HCT116 (cell line): ENCODE data around the gene MTHFSD. TPM values are rescaled to one million over a fixed set of nuclear protein-coding genes. Genes with fewer than 3 reads are reported as not detected.

Experiments used
- ATAC-seq: fragments of 200-7000 bp; cut with Tn5 transposase; 2 replicates; pipeline ENCODE4 v1.9.1; 2020; ENCODE audit warnings: mild to moderate bottlenecking, moderate library complexity
- BruUV-seq: library from RNA; stranded (reverse); fragments of 400-500 nt; replicated peaks from 2 replicates; lab custom pipeline; 2021; lab: Mats Ljungman, UMichigan
- CTCF ChIA-PET: fragments of 300-600 bp; sonication (Branson Sonifier 250); formaldehyde crosslinking; loops from one replicate; lab custom pipeline; 2021; ENCODE audit warnings: antibody characterized with exemption; lab: Charles Lee
- POLR2A ChIA-PET: fragments of 300-600, 350-600 bp; sonication (Branson Sonifier 250); formaldehyde crosslinking; loops from one replicate; lab custom pipeline; 2021; ENCODE audit warnings: antibody characterized with exemption; lab: Charles Lee
- RAD21 ChIA-PET, 2 experiments: fragments of 300-600 bp; sonication (Branson Sonifier 250); formaldehyde crosslinking; loops; one replicate each; lab custom pipeline; 2023; ENCODE audit warnings: low total read pairs in 2 of 2; ENCODE audit not compliant: uncharacterized antibody in 2 of 2, unreplicated experiment in 2 of 2, low non-redundant PET in 1 of 2; lab: Charles Lee
- DNase-seq: peaks from one replicate; pipeline ENCODE4 v3.0.0-alpha.2; 2010; ENCODE audit warnings: low read depth, low spot score
- H2AFZ ChIP-seq: fragments of 200-600 bp; shearing (Covaris generic), sonication (generic); 2 replicates; pipeline ENCODE4 v1.6.1; 2017; ENCODE audit warnings: low read depth, mixed run types, mixed read lengths, antibody characterized with exemption, low read length; ENCODE audit not compliant: poor library complexity, severe bottlenecking
- H3K27ac ChIP-seq: 2 replicates; pipeline ENCODE4 v1.5.1; 2012; ENCODE audit warnings: low read depth, low read length
- H3K27me3 ChIP-seq: fragments of 200-600 bp; sonication (generic); 2 replicates; pipeline ENCODE4 v1.6.1; 2016; ENCODE audit warnings: mixed run types, low read length, mixed read lengths; ENCODE audit not compliant: insufficient read depth
- H3K36me3 ChIP-seq, 2 experiments: fragments of 200-500 bp in 1 of 2; fragments of 200-600 bp in 1 of 2; sonication (Bioruptor generic) in 1 of 2; sonication (generic) in 1 of 2; 2 replicates each; pipeline versions ENCODE4 v1.5.1 to v1.6.1; 2014 to 2016; ENCODE audit warnings: low read length in 2 of 2, inconsistent platforms in 1 of 2, mixed read lengths in 1 of 2, mixed run types in 1 of 2; ENCODE audit not compliant: insufficient read depth in 2 of 2, control insufficient read depth in 1 of 2
- H3K4me1 ChIP-seq, 2 experiments: fragments of 200-600 bp in 1 of 2; sonication (generic) in 1 of 2; 2 replicates each; pipeline versions ENCODE4 v1.5.1 to v1.6.1; 2012 to 2017; ENCODE audit warnings: low read length in 2 of 2, inconsistent platforms in 1 of 2, mild to moderate bottlenecking in 1 of 2, mixed read lengths in 1 of 2, mixed run types in 1 of 2, moderate library complexity in 1 of 2; ENCODE audit not compliant: insufficient read depth in 2 of 2, control insufficient read depth in 1 of 2
- H3K4me2 ChIP-seq: fragments of 200-600 bp; sonication (generic); 2 replicates; pipeline ENCODE4 v1.6.1; 2017; ENCODE audit warnings: mixed run types, low read length, mixed read lengths
- H3K4me3 ChIP-seq, 2 experiments: fragments of 200-600 bp in 1 of 2; sonication (generic) in 1 of 2; replicated peaks in 1 of 2; 2 replicates each; pipeline ENCODE4 v1.5.1; 2011 to 2016; ENCODE audit warnings: low read length in 2 of 2, control low read depth in 1 of 2, low read depth in 1 of 2, mild to moderate bottlenecking in 1 of 2, mixed read lengths in 1 of 2, mixed run types in 1 of 2
- H3K79me2 ChIP-seq: fragments of 200-600 bp; sonication (generic); 2 replicates; pipeline ENCODE4 v1.6.1; 2017; ENCODE audit warnings: mild to moderate bottlenecking, mixed run types, low read length, moderate library complexity, mixed read lengths; ENCODE audit not compliant: insufficient read depth
- H3K9ac ChIP-seq: fragments of 200-600 bp; sonication (generic); 2 replicates; pipeline ENCODE4 v1.6.1; 2016; ENCODE audit warnings: low read length, mixed read lengths
- H3K9me2 ChIP-seq: fragments of 200-600 bp; sonication (generic), shearing (Covaris generic); 2 replicates; pipeline ENCODE4 v1.6.1; 2017; ENCODE audit warnings: mixed run types, mild to moderate bottlenecking, moderate library complexity; ENCODE audit not compliant: insufficient read depth
- H3K9me3 ChIP-seq, 2 experiments: fragments of 200-500 bp in 1 of 2; fragments of 200-600 bp in 1 of 2; sonication (Bioruptor generic) in 1 of 2; sonication (generic) in 1 of 2; 2 replicates each; pipeline ENCODE4 v1.6.1; 2014 to 2017; ENCODE audit warnings: low read length in 2 of 2, mixed read lengths in 2 of 2, inconsistent platforms in 1 of 2, low read depth in 1 of 2, mild to moderate bottlenecking in 1 of 2, mixed run types in 1 of 2, moderate library complexity in 1 of 2; ENCODE audit not compliant: control insufficient read depth in 1 of 2, insufficient read depth in 1 of 2
- H4K20me1 ChIP-seq: fragments of 200-600 bp; sonication (generic), shearing (Covaris generic); 2 replicates; pipeline ENCODE4 v1.6.1; 2017; ENCODE audit warnings: mixed run types, mild to moderate bottlenecking, moderate library complexity; ENCODE audit not compliant: insufficient read depth
- EGR1 ChIP-seq: IDR thresholded peaks from 2 replicates; pipeline ENCODE4 v1.6.1; 2012; ENCODE audit warnings: low read depth
- REST ChIP-seq: IDR thresholded peaks from 2 replicates; pipeline ENCODE4 v1.6.1; 2012; ENCODE audit warnings: low read depth
- intact Hi-C: fragments of 100-400 bp; cut with micrococcal nuclease; formaldehyde crosslinking; loops from 2 replicates; pipeline ENCODE4 v1.10.0; 2022
- total RNA-seq: library from RNA; stranded (reverse); gene quantifications from one replicate; pipeline ENCODE4 v1.2.1, GENCODE V29; 2021; ENCODE audit not compliant: unreplicated experiment

The MTHFSD gene
- total RNA-seq, 1 experiment from 2014 or later = 33.1 TPM

GRCh38 chr16:86567701-86568581, 12.9 kb upstream of the MTHFSD start:
- Histone ChIP-seq H3K4me1 (peaks cover 9 to 14% of the 10 kb centered on the region in 2 experiments), H4K20me1 (no peaks in the 10 kb centered on the region), H3K9me3 (no peaks in the 10 kb centered on the region), H3K4me3 (no peak overlapping the region), H3K27me3 (0 out of 2 replicates have a peak, but pooled peaks cover 5% of the 10 kb centered on the region), H2AFZ (no peak overlapping the region), H3K36me3 (no peaks in the 10 kb centered on the region), H3K9ac (no peak overlapping the region), H3K79me2 (no peaks in the 10 kb centered on the region), H3K4me2 (no peak overlapping the region), H3K27ac (no peak overlapping the region), H3K9me2 (no peaks in the 10 kb centered on the region)
- TF ChIP-seq EGR1 = no peak
- TF ChIP-seq REST = no peak
- DNase-seq (no peak), ATAC-seq (no peak)
- POLR2A ChIA-PET = no interaction called here
- RAD21 ChIA-PET = no interaction called here
- intact Hi-C loops = no loop called here
- no TSS peak for BruUV-seq
- CTCF ChIA-PET = no interaction called here
